PC-9 (cell line): ENCODE measurements around the gene ARIH1. TPM values are rescaled to one million over a fixed set of nuclear protein-coding genes. Genes with fewer than 3 reads are reported as not detected.

Experiments
- BruUV-seq: library from RNA; stranded (reverse); fragments of 400-500 nt; replicated peaks from 2 replicates; lab custom pipeline; 2021; lab: Mats Ljungman, UMichigan
- CTCF ChIA-PET: fragments of 300-600 bp; sonication (Branson Sonifier 250); formaldehyde crosslinking; loops from one replicate; lab custom pipeline; 2022; ENCODE audit warnings: antibody characterized with exemption; lab: Charles Lee
- POLR2A ChIA-PET: fragments of 300-600 bp; sonication (Branson Sonifier 250); formaldehyde crosslinking; loops from one replicate; lab custom pipeline; 2022; ENCODE audit warnings: antibody characterized with exemption; ENCODE audit not compliant: unreplicated experiment; lab: Charles Lee
- DNase-seq, 2 experiments: peaks; one replicate each; pipeline versions ENCODE4 v3.0.0 to v3.0.0-alpha.2; 2015 to 2022; ENCODE audit warnings: mixed read lengths in 1 of 2
- H2AFZ ChIP-seq: fragments of 200-600 bp; sonication (generic); 2 replicates; pipeline ENCODE4 v1.8.1; 2017; ENCODE audit warnings: antibody characterized with exemption
- H3F3A ChIP-seq: fragments of 200-600 bp; sonication (generic); 2 replicates; pipeline ENCODE4 v1.8.1; 2017; ENCODE audit warnings: antibody characterized with exemption, mild to moderate bottlenecking, low read depth; ENCODE audit not compliant: insufficient read depth
- H3K27ac ChIP-seq: fragments of 200-600 bp; sonication (generic); 2 replicates; pipeline ENCODE4 v1.6.1; 2016; ENCODE audit warnings: mixed run types
- H3K27me3 ChIP-seq: fragments of 200-600 bp; sonication (generic); 2 replicates; pipeline ENCODE4 v1.6.1; 2016; ENCODE audit warnings: low read depth, mixed run types; ENCODE audit not compliant: insufficient read depth
- H3K36me3 ChIP-seq: fragments of 200-600 bp; sonication (generic); 2 replicates; pipeline ENCODE4 v1.6.1; 2016; ENCODE audit warnings: low read depth, mixed run types
- H3K4me1 ChIP-seq: fragments of 200-600 bp; sonication (generic); replicated peaks from 2 replicates; pipeline ENCODE4 v1.6.1; 2016; ENCODE audit warnings: mixed run types; ENCODE audit not compliant: insufficient read depth
- H3K4me2 ChIP-seq: fragments of 200-600 bp; sonication (generic); 2 replicates; pipeline ENCODE4 v1.6.1; 2017; ENCODE audit warnings: mixed run types
- H3K4me3 ChIP-seq: fragments of 200-600 bp; sonication (generic); 2 replicates; pipeline ENCODE4 v1.6.1; 2016; ENCODE audit warnings: mixed run types
- H3K79me2 ChIP-seq: fragments of 200-600 bp; sonication (generic); 2 replicates; pipeline ENCODE4 v1.6.1; 2017; ENCODE audit warnings: low read depth, mixed run types
- H3K9me2 ChIP-seq: fragments of 200-600 bp; sonication (generic); 2 replicates; pipeline ENCODE4 v1.8.1; 2017; ENCODE audit warnings: mild to moderate bottlenecking; ENCODE audit not compliant: insufficient read depth
- H3K9me3 ChIP-seq: fragments of 200-600 bp; sonication (generic); 2 replicates; pipeline ENCODE4 v1.8.1; 2016; ENCODE audit warnings: low read depth; ENCODE audit not compliant: insufficient read depth
- H4K20me1 ChIP-seq: fragments of 200-600 bp; sonication (generic); 2 replicates; pipeline ENCODE4 v1.8.1; 2017; ENCODE audit not compliant: insufficient read depth
- EZH2 ChIP-seq: fragments of 200-600 bp; sonication (generic); IDR thresholded peaks from 2 replicates; pipeline ENCODE4 v1.8.0; 2017; ENCODE audit warnings: antibody characterized with exemption, low read depth
- intact Hi-C: fragments of 100-400 bp; cut with micrococcal nuclease; formaldehyde crosslinking; loops from one replicate; pipeline ENCODE4 v1.10.0; 2022; ENCODE audit not compliant: unreplicated experiment
- total RNA-seq: library from RNA; stranded (reverse); gene quantifications from 2 replicates; pipeline ENCODE4 v1.2.3, GENCODE V29; 2021
- TF ChIP-seq, protein P1 (sequence below): fragments of 200-600 bp; sonication (generic); conservative IDR thresholded peaks from 2 replicates; pipeline ENCODE4 v1.6.1; 2017; ENCODE audit warnings: mixed run types, antibody characterized with exemption, mild to moderate bottlenecking, moderate library complexity

ARIH1 gene
- total RNA-seq, 1 experiment from 2014 or later: 144 TPM

DNA sequence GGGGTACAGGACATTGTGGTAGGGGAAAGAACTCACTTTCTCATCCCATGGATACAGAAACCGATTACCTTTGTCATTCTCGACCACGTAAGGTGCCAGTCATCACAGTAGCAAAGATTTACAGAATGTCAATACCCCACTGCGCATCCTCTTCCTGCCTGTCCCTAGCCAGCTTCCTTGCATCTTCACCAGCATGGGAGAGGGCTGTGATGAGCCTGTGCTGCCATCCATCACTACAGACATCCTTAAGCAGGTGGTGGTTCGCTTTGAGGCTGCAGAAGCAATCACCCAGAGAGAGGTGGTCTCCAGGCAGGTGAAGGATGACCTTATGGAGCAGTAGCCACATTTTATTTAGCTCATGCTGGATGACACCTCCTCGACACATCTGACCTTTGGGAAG, 23.3 kb upstream of the ARIH1 start:
- H3K9me2 ChIP-seq: no peaks in the 10 kb centered on the region
- BruUV-seq: no TSS peak
- intact Hi-C loops: no loop called here
- no peaks in the 10 kb centered on the region for H3K36me3 ChIP-seq
- DNase-seq: peak in 1 of 2 experiments; percentile 8
- POLR2A ChIA-PET: interaction anchor here (0.6 kb wide), 1 partner anchor 34 kb away, joined by 5 read pairs; no protein-coding TSS in a partner anchor
- H4K20me1 ChIP-seq: no peaks in the 10 kb centered on the region
- no peak overlapping the region for H3K4me3 ChIP-seq
- H3K27ac ChIP-seq: no peak overlapping the region
- CTCF ChIA-PET: no interaction called here
- H3K4me2 ChIP-seq: no peak overlapping the region
- no peaks in the 10 kb centered on the region for H3K27me3 ChIP-seq
- TF ChIP-seq EZH2: no peak
- TF ChIP-seq, protein P1, sequence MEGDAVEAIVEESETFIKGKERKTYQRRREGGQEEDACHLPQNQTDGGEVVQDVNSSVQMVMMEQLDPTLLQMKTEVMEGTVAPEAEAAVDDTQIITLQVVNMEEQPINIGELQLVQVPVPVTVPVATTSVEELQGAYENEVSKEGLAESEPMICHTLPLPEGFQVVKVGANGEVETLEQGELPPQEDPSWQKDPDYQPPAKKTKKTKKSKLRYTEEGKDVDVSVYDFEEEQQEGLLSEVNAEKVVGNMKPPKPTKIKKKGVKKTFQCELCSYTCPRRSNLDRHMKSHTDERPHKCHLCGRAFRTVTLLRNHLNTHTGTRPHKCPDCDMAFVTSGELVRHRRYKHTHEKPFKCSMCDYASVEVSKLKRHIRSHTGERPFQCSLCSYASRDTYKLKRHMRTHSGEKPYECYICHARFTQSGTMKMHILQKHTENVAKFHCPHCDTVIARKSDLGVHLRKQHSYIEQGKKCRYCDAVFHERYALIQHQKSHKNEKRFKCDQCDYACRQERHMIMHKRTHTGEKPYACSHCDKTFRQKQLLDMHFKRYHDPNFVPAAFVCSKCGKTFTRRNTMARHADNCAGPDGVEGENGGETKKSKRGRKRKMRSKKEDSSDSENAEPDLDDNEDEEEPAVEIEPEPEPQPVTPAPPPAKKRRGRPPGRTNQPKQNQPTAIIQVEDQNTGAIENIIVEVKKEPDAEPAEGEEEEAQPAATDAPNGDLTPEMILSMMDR: no peak
- H2AFZ ChIP-seq: no peak overlapping the region
- no peaks in the 10 kb centered on the region for H3K9me3 ChIP-seq
- no peaks in the 10 kb centered on the region for H3K4me1 ChIP-seq
- H3F3A ChIP-seq: no peaks in the 10 kb centered on the region
- H3K79me2 ChIP-seq: no peaks in the 10 kb centered on the region

DNA sequence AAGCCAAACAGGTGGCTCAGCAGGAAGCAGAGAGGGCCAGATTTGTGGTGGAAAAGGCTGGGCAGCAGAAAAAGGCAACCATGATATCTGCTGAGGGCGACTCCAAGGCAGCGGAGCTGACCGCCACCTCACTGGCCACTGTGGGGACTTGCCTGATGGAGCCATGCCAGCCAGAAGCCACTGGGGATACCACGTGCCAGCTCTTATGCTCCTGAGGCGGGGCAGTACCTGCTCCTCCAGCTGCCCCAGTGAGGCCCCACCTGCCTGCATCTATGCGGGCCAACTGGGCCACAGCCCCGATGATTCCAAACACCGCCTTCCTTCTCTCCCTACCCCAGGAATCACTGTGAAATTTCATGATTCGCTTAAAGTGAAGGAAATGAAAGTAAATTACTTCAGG, 22.9 kb upstream of the ARIH1 start:
- TF ChIP-seq, protein P1: no peak
- no peak for TF ChIP-seq EZH2
- ChIA-PET POLR2A (interaction anchor here (0.6 kb wide), 1 partner anchor 34 kb away, joined by 5 read pairs; no protein-coding TSS in a partner anchor), CTCF (no interaction called here)
- H3K9me2 ChIP-seq: no peaks in the 10 kb centered on the region
- BruUV-seq: no TSS peak
- no peak overlapping the region for H3K27ac ChIP-seq
- no peak overlapping the region for H2AFZ ChIP-seq
- intact Hi-C loops: no loop called here
- H3K79me2 ChIP-seq: no peaks in the 10 kb centered on the region
- DNase-seq: peak in 1 of 2 experiments; percentile 7
- H3K4me3 ChIP-seq: no peak overlapping the region
- no peaks in the 10 kb centered on the region for H3K9me3 ChIP-seq
- H3K4me2 ChIP-seq: peak overlapping the region; percentile 19; the same call in 1 of the 2 replicates
- no peaks in the 10 kb centered on the region for H3K36me3 ChIP-seq
- no peaks in the 10 kb centered on the region for H3K27me3 ChIP-seq
- no peaks in the 10 kb centered on the region for H3F3A ChIP-seq
- no peaks in the 10 kb centered on the region for H4K20me1 ChIP-seq
- H3K4me1 ChIP-seq: no peaks in the 10 kb centered on the region

- Histone ChIP-seq H3K9me3 (no peaks in the 10 kb centered on the region), H2AFZ (no peak overlapping the region), H3K4me2 (no peak overlapping the region), H4K20me1 (no peaks in the 10 kb centered on the region), H3F3A (no peaks in the 10 kb centered on the region), H3K27ac (no peak overlapping the region), H3K4me3 (no peak overlapping the region), H3K36me3 (no peaks in the 10 kb centered on the region), H3K9me2 (no peaks in the 10 kb centered on the region), H3K79me2 (no peaks in the 10 kb centered on the region), H3K27me3 (no peaks in the 10 kb centered on the region), H3K4me1 (no peaks in the 10 kb centered on the region)
- intact Hi-C loops: no loop called here
- POLR2A ChIA-PET: no interaction called here
- no TSS peak for BruUV-seq
- DNase-seq: no peak
- TF ChIP-seq, protein P1: no peak
- TF ChIP-seq EZH2: no peak
- CTCF ChIA-PET: interaction anchor here (0.7 kb wide), 1 partner anchor 249 kb away, joined by 3 read pairs; no protein-coding TSS in a partner anchor
Measured at GRCh38 chr15:72456684-72457083, 17.4 kb upstream of the ARIH1 start.
